BLaER1 (cell line): ENCODE measurements around the gene KAT14.
"Not testable (repeated sequence)": the region's sequence is repeated elsewhere in the genome, so short reads cannot be mapped to it uniquely, and the experiment has no call there.

ENCODE experiments used
- H3K27ac ChIP-seq: shearing (Covaris generic); formaldehyde crosslinking; 2 replicates; pipeline ENCODE4 v1.8.1; 2022
- H3K27me3 ChIP-seq: shearing (Covaris generic); formaldehyde crosslinking; 2 replicates; pipeline ENCODE4 v1.8.1; 2022
- H3K36me3 ChIP-seq: shearing (Covaris generic); formaldehyde crosslinking; 2 replicates; pipeline ENCODE4 v1.8.1; 2022
- H3K4me1 ChIP-seq: shearing (Covaris generic); formaldehyde crosslinking; 2 replicates; pipeline ENCODE4 v1.8.1; 2022
- H3K4me2 ChIP-seq: shearing (Covaris generic); formaldehyde crosslinking; 2 replicates; pipeline ENCODE4 v1.8.1; 2022
- H3K4me3 ChIP-seq: shearing (Covaris generic); formaldehyde crosslinking; 2 replicates; pipeline ENCODE4 v1.8.1; 2022
- H3K9ac ChIP-seq: shearing (Covaris generic); formaldehyde crosslinking; 2 replicates; pipeline ENCODE4 v1.8.1; 2022
- H3K9me3 ChIP-seq: shearing (Covaris generic); formaldehyde crosslinking; 2 replicates; pipeline ENCODE4 v1.8.1; 2022
- H4K20me1 ChIP-seq: shearing (Covaris generic); formaldehyde crosslinking; 2 replicates; pipeline ENCODE4 v1.8.1; 2022
- Cebpa-rat ChIP-seq: shearing (Covaris generic); IDR thresholded peaks from 2 replicates; pipeline ENCODE4 v1.8.1; 2022

Gene KAT14

GRCh38 chr20:18180815-18181214 lies 43.2 kb downstream of the KAT14 start:
- peaks cover 32% of the 10 kb centered on the region for H3K9me3 ChIP-seq
- no peak overlapping the region for H3K27ac ChIP-seq
- no peak overlapping the region for H3K9ac ChIP-seq
- H3K4me2 ChIP-seq, result no peak overlapping the region
- H4K20me1 ChIP-seq, result no peaks in the 10 kb centered on the region
- no peaks in the 10 kb centered on the region for H3K27me3 ChIP-seq
- H3K4me1 ChIP-seq, result no peaks in the 10 kb centered on the region
- H3K4me3 ChIP-seq, result no peak overlapping the region
- no peak for TF ChIP-seq Cebpa-rat
- H3K36me3 ChIP-seq, result peaks cover 98% of the 10 kb centered on the region

- no peaks in the 10 kb centered on the region for H3K4me1 ChIP-seq
- TF ChIP-seq Cebpa-rat, result no peak
- H3K4me2 ChIP-seq, result no peak overlapping the region
- no peak overlapping the region for H3K9ac ChIP-seq
- H4K20me1 ChIP-seq, result 0 out of 2 replicates have a peak, but pooled peaks cover 8% of the 10 kb centered on the region
- H3K36me3 ChIP-seq, result peaks cover 86% of the 10 kb centered on the region
- no peaks in the 10 kb centered on the region for H3K27me3 ChIP-seq
- no peak overlapping the region for H3K27ac ChIP-seq
- no peaks in the 10 kb centered on the region for H3K9me3 ChIP-seq
- no peak overlapping the region for H3K4me3 ChIP-seq
These were observed 49.4 kb downstream of the KAT14 start for GRCh38 chr20:18187020-18187419.

DNA sequence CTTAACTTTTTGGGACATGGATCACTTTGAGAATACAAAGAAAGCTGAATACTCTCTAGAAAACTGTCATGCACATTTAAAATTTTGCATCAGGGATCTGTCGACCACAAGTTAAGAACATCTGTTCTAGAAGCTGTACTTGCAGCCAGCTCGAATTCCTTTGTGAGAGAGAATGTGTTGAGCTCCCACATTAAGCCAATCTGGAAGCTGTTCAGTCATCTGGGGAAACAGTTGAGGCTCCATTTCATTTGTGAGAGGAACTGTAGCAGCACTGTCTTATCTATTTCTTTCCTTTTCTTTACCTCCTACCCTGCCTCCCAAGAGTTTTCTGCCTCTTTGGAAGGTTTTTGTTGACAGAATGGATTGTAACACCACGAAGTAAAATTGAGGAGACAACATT lies 50.8 kb downstream of the KAT14 start:
- peaks cover 77% of the 10 kb centered on the region for H3K36me3 ChIP-seq
- no peak overlapping the region for H3K4me2 ChIP-seq
- no peak for TF ChIP-seq Cebpa-rat
- no peaks in the 10 kb centered on the region for H3K4me1 ChIP-seq
- no peaks in the 10 kb centered on the region for H3K27me3 ChIP-seq
- peaks cover 3% of the 10 kb centered on the region; the same call in 1 of the 2 replicates for H3K9me3 ChIP-seq
- H3K27ac ChIP-seq, result no peak overlapping the region
- H3K4me3 ChIP-seq, result no peak overlapping the region
- H3K9ac ChIP-seq, result no peak overlapping the region
- H4K20me1 ChIP-seq, result 0 out of 2 replicates have a peak, but pooled peaks cover 8% of the 10 kb centered on the region

GRCh38 chr20:18190338-18191233 lies 52.9 kb downstream of the KAT14 start:
- Histone ChIP-seq H3K36me3 (peaks cover 56% of the 10 kb centered on the region), H3K4me2 (no peak overlapping the region)
- TF ChIP-seq Cebpa-rat, result no peak

DNA sequence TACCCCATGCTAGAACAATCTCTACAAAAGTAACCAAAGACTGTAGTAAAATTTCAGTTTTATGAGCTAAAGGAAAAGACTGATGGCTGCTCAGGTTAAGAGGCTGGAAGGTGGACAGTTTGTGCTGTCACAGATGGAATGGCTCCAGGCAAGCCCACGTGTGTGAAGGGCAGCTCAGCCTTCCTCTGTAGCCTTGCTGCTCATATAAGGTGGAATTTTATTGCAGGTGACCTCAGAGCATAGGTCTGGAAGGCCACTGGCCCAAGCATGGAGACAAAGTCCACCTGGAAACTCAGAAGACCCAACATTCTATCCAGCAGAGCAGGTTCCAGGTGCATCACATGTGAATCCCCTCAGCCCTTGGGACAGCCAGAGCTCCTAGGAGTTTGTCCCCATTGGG lies 53.6 kb downstream of the KAT14 start:
- TF ChIP-seq Cebpa-rat, result no peak
- Histone ChIP-seq H3K4me3 (no peak overlapping the region), H3K9me3 (peaks cover 8% of the 10 kb centered on the region; the same call in 1 of the 2 replicates), H3K27me3 (no peaks in the 10 kb centered on the region), H3K9ac (no peak overlapping the region), H3K4me1 (no peaks in the 10 kb centered on the region), H3K4me2 (no peak overlapping the region), H3K36me3 (peaks cover 49% of the 10 kb centered on the region), H4K20me1 (0 out of 2 replicates have a peak, but pooled peaks cover 8% of the 10 kb centered on the region), H3K27ac (no peak overlapping the region)

More at GRCh38 chr20:18190338-18191233, 52.9 kb downstream of the KAT14 start:
- Histone ChIP-seq H3K4me3 (no peak overlapping the region), H3K4me1 (no peaks in the 10 kb centered on the region), H3K9me3 (peaks cover 8% of the 10 kb centered on the region; the same call in 1 of the 2 replicates), H3K27ac (no peak overlapping the region; the same call in 1 of the 2 replicates), H3K9ac (no peak overlapping the region), H4K20me1 (0 out of 2 replicates have a peak, but pooled peaks cover 8% of the 10 kb centered on the region), H3K27me3 (no peaks in the 10 kb centered on the region)

- H3K4me2 ChIP-seq, result not testable (repeated sequence)
These were observed 56.8 kb downstream of the KAT14 start for GRCh38 chr20:18194461-18194860.

GRCh38 chr20:18195931-18196330 lies 58.3 kb downstream of the KAT14 start:
- Histone ChIP-seq H3K9ac (no peak overlapping the region), H3K4me1 (no peaks in the 10 kb centered on the region), H3K36me3 (peaks cover 10% of the 10 kb centered on the region; the same call in 1 of the 2 replicates), H3K27me3 (no peaks in the 10 kb centered on the region), H3K9me3 (peaks cover 10% of the 10 kb centered on the region), H4K20me1 (no peaks in the 10 kb centered on the region), H3K4me2 (no peak overlapping the region), H3K27ac (no peak overlapping the region), H3K4me3 (no peak overlapping the region)
- no peak for TF ChIP-seq Cebpa-rat

More at GRCh38 chr20:18194461-18194860, 56.8 kb downstream of the KAT14 start:
- H3K36me3 ChIP-seq, result peaks cover 21% of the 10 kb centered on the region
- H4K20me1 ChIP-seq, H3K9me3 ChIP-seq, H3K4me1 ChIP-seq, H3K9ac ChIP-seq, H3K27ac ChIP-seq, H3K4me3 ChIP-seq, H3K27me3 ChIP-seq: not testable (repeated sequence)

DNA sequence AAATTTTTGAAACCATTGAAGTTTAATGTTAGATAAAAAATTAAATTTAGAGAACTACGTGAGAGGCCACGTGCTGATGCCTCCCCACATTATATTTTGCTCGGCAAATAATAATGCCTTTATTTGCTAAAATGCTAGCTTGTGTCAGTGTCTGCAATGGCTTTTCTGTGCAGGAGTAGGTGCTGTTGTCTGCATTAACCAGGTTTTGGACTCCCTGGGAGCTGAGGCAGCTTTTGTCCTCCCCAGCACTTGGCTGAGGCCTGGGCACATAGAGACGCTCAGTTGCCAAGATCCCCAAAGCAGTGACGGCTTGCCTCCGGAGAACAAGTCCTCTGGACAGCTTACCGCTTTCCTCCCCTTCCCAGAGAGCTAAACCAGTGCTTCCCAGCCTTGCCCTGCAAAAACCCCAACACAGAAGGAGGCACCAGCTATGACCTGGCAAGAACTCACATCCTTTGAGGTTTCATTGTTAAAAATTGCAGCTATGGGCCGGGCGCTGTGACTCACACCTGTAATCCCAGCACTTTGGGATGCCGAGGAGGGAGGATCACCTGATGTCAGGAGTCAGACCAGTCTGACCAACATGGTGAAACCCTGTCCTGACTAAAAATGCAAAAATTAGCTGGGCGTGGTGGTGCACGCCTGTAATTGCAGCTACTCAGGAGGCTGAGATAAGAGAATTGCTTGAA lies 59.9 kb downstream of the KAT14 start:
- H3K9me3 ChIP-seq, result peaks cover 26% of the 10 kb centered on the region
- H3K27me3 ChIP-seq, result no peaks in the 10 kb centered on the region
- no peak for TF ChIP-seq Cebpa-rat
- 0 out of 2 replicates have a peak, but pooled peaks cover 4% of the 10 kb centered on the region for H3K36me3 ChIP-seq
- H3K4me1 ChIP-seq, result no peaks in the 10 kb centered on the region
- no peak overlapping the region for H3K9ac ChIP-seq
- no peaks in the 10 kb centered on the region for H4K20me1 ChIP-seq
- H3K27ac ChIP-seq, result no peak overlapping the region
- no peak overlapping the region for H3K4me3 ChIP-seq
- H3K4me2 ChIP-seq, result no peak overlapping the region

DNA sequence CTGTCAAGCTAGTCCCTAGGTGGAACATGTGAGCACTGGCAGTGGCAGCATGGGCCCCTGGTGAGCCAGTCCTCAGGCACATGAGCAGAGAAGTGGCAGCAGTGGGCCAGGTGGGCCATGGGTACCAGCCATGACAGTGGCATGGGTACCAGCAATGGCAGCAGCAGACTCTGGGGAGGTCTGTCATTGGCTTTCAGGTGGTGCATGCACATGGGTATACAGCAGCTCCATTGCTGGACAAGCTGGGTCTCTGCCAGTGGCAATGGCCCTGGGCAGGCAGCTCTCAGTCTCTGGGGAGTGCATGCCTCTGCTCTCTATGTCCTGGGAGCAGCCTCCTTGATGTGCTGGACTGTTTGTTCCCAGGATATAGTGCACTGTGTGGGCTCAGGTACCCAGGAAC lies 65.3 kb downstream of the KAT14 start:
- Histone ChIP-seq H4K20me1 (no peaks in the 10 kb centered on the region), H3K27me3 (no peaks in the 10 kb centered on the region), H3K9me3 (peaks cover 23% of the 10 kb centered on the region), H3K4me3 (no peak overlapping the region), H3K27ac (no peak overlapping the region), H3K36me3 (no peaks in the 10 kb centered on the region), H3K4me1 (peaks cover 15% of the 10 kb centered on the region), H3K4me2 (peak overlapping the region; percentile 53), H3K9ac (no peak overlapping the region)
- no peak for TF ChIP-seq Cebpa-rat

DNA sequence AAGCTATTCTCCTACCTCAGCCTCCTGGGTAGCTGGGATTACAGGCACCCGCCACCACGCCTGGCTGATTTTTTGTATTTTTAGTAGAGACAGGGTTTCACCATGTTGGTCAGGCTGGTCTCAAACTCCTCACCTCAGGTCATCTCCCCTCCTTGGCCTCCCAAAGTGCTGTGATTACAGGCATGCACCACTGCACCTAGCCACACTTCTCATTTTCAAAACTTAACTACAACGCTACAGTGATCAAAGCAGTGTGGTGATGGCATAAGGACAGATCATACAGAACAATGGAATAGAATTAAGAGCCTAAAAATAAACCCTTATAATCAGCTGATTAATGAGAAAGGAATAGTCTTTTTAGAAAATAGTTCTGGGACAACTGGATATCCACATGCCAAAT lies 66.0 kb downstream of the KAT14 start:
- H3K9me3 ChIP-seq, result peaks cover 23% of the 10 kb centered on the region
- not testable (repeated sequence) for H3K27ac ChIP-seq, H3K4me3 ChIP-seq, H3K27me3 ChIP-seq, H4K20me1 ChIP-seq, H3K36me3 ChIP-seq, H3K9ac ChIP-seq
- peaks cover 15% of the 10 kb centered on the region for H3K4me1 ChIP-seq
- peak overlapping the region; percentile 53 for H3K4me2 ChIP-seq
